Skin of body (tissue), 2 donors: ENCODE results near the gene FH. TPM values are rescaled to one million over a fixed set of nuclear protein-coding genes. Genes with fewer than 3 reads are reported as not detected.

Experiments used
- DNase-seq: peaks from one replicate; lab custom pipeline; 2025; lab: John Stamatoyannopoulos, UW
- total RNA-seq: library from RNA; depleted of rRNA; stranded (reverse); fragments of >200 nt; gene quantifications from one replicate; pipeline ENCODE4 v1.2.3, GENCODE V29; 2014

The FH gene
- total RNA-seq, 1 donor from 2014 or later = 50.9 TPM

- no peak for DNase-seq
Observed at GRCh38 chr1:241460098-241460873, 59.3 kb downstream of the FH start.

DNA sequence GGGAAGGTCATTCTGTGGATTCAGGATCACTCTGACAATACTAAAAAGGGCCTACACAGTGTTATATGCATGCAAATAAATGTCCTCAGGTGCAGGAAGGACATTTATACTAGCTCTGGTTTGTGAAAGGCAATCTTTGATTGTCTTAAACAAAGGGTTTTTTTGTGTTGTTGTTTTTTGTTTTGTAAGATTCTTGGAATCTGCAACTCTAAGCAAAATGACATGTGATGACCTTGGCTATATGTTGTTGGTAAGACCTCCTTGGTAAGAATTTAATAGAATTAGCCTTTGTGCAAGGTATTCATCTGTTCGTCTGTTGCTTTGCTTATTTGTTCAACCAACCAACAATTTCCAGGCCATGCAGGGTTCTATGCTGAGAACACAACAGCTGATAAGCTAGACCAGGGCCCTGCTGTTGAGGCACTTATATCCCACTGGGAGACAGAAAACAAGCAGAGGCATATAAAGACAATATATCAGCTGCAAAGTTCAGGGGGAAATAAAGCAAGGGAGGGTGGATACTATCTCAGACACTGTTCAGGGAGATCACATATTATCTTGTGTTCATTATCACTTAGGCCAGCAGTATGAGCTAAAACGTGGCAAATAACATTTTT lies 60.3 kb downstream of the FH start:
- no peak for DNase-seq

DNA sequence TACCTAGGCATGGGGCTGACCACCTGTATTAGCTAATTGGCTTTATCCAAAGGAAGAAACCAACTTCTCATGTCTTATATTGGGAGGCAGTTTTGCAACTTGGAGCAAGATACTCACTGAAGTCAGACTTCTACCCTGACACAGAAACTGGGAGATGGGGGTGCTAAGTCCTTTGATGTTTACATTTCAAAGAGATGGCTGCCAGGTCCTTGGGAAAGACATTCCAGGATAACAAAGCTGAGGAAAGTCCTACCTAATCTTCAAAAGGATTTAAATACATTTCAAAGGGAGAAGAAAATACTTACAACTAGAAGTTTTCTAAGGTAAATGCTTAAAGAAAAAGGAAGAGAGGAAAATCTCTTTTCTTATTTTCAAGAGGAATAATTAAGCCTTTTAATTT lies 62.1 kb downstream of the FH start:
- DNase-seq = no peak

DNA sequence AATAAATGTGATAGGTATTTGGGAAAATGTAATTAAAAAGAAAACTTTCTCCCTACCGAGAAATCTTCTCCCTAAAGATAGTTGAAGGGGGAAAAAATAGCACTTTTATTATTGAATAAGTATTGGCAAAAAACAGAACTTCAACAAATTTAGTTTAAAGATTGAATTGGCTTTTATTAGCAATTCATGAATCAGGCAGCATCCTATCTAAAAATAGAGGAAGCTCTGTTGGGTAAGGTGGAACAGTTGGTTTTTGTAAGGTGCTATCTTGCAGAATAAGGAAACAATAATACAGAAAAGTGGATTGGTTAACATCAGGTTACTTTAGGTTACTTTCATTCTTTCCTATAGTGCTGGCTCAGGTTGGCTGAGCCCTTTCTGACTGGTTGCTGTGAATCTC lies 62.8 kb downstream of the FH start:
- no peak for DNase-seq

DNA sequence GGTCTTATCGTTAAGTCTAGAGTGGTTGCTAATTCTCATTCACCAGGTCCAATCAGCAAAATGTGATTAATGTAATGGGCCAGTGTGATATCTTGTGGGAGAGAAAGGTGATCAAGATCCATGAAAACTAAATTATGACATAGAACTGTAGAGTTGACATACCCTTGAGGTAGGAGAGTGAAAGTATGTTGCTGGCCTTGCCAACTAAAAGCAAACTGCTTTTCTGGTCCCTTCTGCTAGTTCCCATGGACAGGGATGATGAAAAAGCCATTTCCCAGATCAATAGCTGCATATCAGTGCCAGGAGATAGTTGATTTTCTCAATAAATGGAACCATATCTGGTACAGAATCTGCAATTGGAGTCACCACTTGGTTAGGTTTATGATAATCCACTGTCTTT lies 65.8 kb downstream of the FH start:
- no peak for DNase-seq

GRCh38 chr1:241451956-241452355 lies 67.6 kb downstream of the FH start:
- DNase-seq = no peak

Other genes with a start within 250 kb of the FH start
- gene RGS7, start 162.6 kb downstream of the FH start, total RNA-seq = 0.39 TPM
- 0.10 TPM for gene KMO, start 12.6 kb upstream of the FH start, total RNA-seq
- 13.9 TPM for gene CHML, start 120.6 kb upstream of the FH start, total RNA-seq
- 11.9 TPM for gene OPN3, start 120.6 kb upstream of the FH start, total RNA-seq
- not detected for gene WDR64, start 132.5 kb upstream of the FH start, total RNA-seq